Stimulated activated CD4-positive, alpha-beta T cell treated with anti-CD3 and anti-CD28 coated beads, Interleukin-4, amount 100 ng/mL, for 1 hour (primary cell): ENCODE results near the gene SLC38A6.
"Not testable (repeated sequence)": the region's sequence is repeated elsewhere in the genome, so short reads cannot be mapped to it uniquely, and the experiment has no call there.

Experiments used
- DNase-seq: peaks from one replicate; pipeline ENCODE4 v3.0.0-alpha.2; 2020

SLC38A6 gene

DNA sequence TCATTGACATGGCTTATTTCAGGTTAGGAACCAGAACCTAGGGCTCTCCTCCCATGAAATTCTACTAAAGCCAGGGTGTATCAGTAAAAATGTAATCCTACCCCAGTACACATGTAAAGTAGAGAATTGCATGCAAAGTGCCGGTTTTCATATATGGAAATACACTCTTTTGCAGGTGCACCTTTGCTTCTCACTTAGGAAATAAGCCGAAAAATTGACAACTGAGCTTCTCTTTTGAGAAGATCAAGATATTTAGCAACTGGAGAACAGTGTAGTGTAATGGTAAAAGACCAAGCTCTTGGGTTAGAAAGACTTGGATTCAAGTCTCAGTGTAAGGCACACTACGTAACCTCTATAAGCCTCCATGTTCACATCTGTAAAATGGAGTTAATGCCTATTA, 82.4 kb downstream of the SLC38A6 start:
- DNase-seq = no peak

DNA sequence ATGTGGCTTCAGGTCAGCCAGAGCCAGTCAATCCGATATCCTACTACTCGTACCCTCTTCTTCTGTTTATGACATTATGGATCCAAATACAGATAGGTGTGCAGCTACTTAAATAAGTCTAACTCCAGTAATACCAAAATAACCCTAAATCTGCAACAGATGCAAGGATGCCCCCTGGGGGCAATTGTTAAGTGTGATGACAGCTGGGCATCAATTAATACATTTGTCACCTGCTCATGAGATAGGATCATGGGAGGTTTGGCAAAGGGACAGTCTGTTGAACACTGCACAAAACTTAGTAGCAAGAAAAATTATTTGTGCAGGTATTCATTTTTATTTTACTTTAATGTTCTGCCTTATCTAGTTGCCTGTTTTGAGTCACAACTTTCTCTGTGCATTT, 83.2 kb downstream of the SLC38A6 start:
- no peak for DNase-seq

GRCh38 chr14:61064856-61065255, 83.8 kb downstream of the SLC38A6 start:
- no peak for DNase-seq

DNA sequence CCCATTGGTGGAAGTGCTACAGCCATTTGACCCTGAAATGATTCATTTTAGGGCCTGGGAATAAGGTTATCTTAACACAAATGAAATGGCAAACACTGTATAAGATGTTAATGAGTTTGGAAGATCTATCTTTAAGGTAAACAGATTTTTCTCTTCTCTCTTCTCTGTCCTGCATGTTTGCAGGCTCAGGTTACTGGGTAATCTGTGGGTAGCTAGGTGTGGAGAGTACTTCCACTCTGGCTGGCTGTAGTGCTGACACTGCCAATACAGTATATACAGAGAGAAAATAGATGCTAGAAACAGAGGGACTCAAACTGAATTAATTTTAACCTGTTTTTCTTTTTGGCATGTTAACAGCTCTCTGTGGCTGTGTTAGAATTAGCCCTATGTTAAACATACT, 84.6 kb downstream of the SLC38A6 start:
- no peak for DNase-seq

DNA sequence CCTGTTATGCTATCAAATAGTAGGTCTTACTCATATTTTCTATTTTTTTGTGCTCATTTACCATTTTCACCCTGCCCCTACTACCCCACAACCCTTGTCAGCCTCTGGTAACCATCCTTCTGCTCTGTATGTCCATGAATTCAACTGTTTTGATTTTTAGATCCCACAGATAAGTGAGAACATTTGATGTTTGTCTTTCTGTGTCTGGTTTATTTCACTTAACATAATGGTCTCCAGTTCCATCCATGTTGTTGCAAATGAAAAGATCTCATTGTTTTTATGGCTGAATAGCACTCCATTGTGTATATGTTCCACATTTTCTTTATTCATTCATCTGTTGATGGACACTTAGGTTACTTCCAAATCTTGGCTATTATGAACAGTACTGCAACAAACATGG, 91.4 kb downstream of the SLC38A6 start:
- not testable (repeated sequence) for DNase-seq

GRCh38 chr14:61074852-61075251, 93.8 kb downstream of the SLC38A6 start:
- DNase-seq = no peak

GRCh38 chr14:61076556-61076955, 95.5 kb downstream of the SLC38A6 start:
- DNase-seq = no peak

DNA sequence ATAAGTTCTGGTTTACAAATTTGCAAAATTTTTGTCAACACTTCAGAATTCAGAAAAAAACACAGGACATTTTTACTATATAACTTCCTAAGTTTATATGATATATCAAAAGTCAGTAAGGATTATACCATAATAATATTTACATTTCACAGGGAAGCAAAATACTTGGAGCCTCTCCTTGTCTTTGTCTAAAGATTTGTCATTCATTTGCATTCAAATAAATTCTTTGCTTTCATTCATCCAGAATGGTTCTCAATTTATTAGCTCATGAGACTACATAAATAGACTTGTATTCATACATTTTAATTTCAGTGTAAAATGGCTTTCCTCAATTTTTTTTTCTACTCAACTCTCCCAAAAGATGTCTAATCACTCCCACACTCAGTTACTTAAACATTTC, 96.4 kb downstream of the SLC38A6 start:
- DNase-seq = no peak

- DNase-seq = no peak
These were observed 97.1 kb downstream of the SLC38A6 start for GRCh38 chr14:61077951-61078720.

DNA sequence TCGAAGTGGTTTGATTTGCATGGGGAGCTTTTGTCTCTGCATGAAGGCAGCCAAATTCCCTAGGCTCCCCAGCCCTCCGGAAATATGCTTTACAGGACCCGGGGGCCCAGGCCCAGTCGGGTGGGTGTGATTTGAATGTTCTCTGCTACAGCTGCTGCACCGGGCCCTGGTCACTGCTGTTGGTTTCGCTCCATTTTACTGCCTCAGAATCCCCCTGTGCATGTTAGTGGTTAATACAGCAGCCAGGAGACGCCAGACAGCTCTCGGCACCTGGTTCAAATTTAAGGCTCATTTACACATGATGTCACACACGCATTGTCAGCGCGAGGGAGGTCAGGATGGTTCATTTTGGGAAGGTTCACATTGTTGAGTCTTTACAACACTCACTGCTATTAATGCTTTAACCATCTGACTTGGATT, 99.6 kb downstream of the SLC38A6 start:
- no peak for DNase-seq

GRCh38 chr14:61088081-61088480, 107.0 kb downstream of the SLC38A6 start:
- no peak for DNase-seq

- DNase-seq = no peak
These were observed 108.2 kb downstream of the SLC38A6 start for GRCh38 chr14:61089126-61089750.

DNA sequence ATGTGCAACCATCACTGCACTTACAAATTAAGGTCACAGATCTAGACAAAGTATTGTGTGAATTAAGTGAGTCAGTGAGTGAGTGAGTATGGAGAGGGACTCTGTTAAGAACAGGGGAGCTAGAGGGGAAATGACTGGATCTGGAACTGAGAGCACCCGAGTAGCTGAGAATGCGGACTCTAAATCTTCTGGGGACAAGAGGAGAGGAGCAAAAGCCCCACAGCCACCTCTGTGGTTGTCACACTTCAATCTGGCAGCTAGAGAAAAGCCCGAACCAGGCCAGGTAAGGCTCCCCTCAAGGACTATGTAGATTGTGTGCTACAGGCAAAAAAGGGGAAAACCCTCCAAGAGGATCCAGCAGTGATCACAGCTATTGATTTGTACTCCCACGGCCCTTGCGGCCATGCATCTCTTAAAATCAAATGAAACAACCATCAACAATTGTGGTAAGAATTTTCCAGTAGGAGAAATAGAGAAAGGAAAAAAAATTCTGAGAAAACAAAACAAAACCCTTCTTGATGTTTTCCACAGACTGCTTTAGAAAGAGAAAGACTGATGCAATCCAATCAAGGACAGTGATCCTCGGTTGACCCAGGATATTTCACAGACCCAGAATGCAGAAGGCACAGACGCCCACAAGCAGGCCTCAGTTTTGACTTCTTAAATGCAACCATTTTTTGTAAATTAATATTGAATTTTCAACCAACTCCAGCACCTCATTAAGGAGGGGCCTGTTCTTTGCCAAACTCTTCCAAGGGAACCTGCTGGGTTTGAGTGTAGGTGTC, 109.6 kb downstream of the SLC38A6 start:
- no peak for DNase-seq

GRCh38 chr14:61091657-61092273, 110.7 kb downstream of the SLC38A6 start:
- no peak for DNase-seq

DNA sequence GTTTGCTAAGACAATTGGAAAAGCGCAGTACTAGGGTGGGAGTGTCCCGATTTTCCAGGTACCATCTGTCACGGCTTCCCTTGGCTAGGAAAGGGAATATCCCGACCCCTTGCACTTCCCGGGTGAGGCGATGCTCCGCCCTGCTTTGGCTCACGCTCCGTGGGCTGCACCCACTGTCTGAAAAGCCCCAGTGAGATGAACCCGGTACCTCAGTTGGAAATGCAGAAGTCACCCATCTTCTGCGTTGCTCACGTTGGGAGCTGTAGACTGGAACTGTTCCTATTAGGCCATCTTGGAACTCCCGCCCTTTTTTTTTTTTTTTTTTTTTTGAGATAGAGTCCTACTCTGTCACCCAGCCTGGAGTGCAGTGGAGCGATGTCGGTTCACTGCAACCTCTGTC, 117.1 kb downstream of the SLC38A6 start:
- DNase-seq = not testable (repeated sequence)

GRCh38 chr14:61098721-61099120, 117.7 kb downstream of the SLC38A6 start:
- no peak for DNase-seq

- DNase-seq = no peak
These were observed 118.3 kb downstream of the SLC38A6 start for GRCh38 chr14:61099216-61099835.

GRCh38 chr14:61101803-61102548, 120.9 kb downstream of the SLC38A6 start:
- DNase-seq = no peak
